NCI-H446 treated with DMSO at 0.1 percent for 48 hours (cell line): ENCODE measurements around the gene SGMS1.
"Not testable (repeated sequence)": the region's sequence is repeated elsewhere in the genome, so short reads cannot be mapped to it uniquely, and the experiment has no call there.

Source experiments
- DNase-seq: peaks from one replicate; lab custom pipeline; 2025; lab: John Stamatoyannopoulos, UW

Gene SGMS1

GRCh38 chr10:50536617-50537240 is 87.0 kb downstream of the SGMS1 start:
- DNase-seq, result no peak

GRCh38 chr10:50534748-50535376 is 88.9 kb downstream of the SGMS1 start:
- DNase-seq, result not testable (repeated sequence)

- no peak for DNase-seq
Observed at GRCh38 chr10:50533296-50533695, 90.5 kb downstream of the SGMS1 start.

GRCh38 chr10:50531388-50532077 is 92.2 kb downstream of the SGMS1 start:
- DNase-seq, result no peak

GRCh38 chr10:50529660-50530059 is 94.1 kb downstream of the SGMS1 start:
- no peak for DNase-seq

- no peak for DNase-seq
Observed at GRCh38 chr10:50528206-50528605, 95.5 kb downstream of the SGMS1 start.

- DNase-seq, result no peak
Observed at GRCh38 chr10:50527442-50528043, 96.2 kb downstream of the SGMS1 start.

GRCh38 chr10:50526185-50526584 is 97.6 kb downstream of the SGMS1 start:
- no peak for DNase-seq

GRCh38 chr10:50523357-50523756 is 100.4 kb downstream of the SGMS1 start:
- no peak for DNase-seq

GRCh38 chr10:50522908-50523307 is 100.8 kb downstream of the SGMS1 start:
- DNase-seq, result no peak

- no peak for DNase-seq
Observed at GRCh38 chr10:50520115-50520514, 103.6 kb downstream of the SGMS1 start.

GRCh38 chr10:50517626-50518025 is 106.1 kb downstream of the SGMS1 start:
- no peak for DNase-seq

- DNase-seq, result no peak
Observed at GRCh38 chr10:50516171-50516570, 107.6 kb downstream of the SGMS1 start.

GRCh38 chr10:50515420-50515819 is 108.3 kb downstream of the SGMS1 start:
- no peak for DNase-seq

- DNase-seq, result no peak
Observed at GRCh38 chr10:50514995-50515394, 108.8 kb downstream of the SGMS1 start.

- no peak for DNase-seq
Observed at GRCh38 chr10:50513956-50514355, 109.8 kb downstream of the SGMS1 start.

GRCh38 chr10:50512743-50513416 is 110.9 kb downstream of the SGMS1 start:
- DNase-seq, result no peak

GRCh38 chr10:50512214-50512595 is 111.6 kb downstream of the SGMS1 start:
- no peak for DNase-seq

- DNase-seq, result no peak
Observed at GRCh38 chr10:50511492-50512213, 112.1 kb downstream of the SGMS1 start.

- DNase-seq, result no peak
Observed at GRCh38 chr10:50510517-50511473, 113.0 kb downstream of the SGMS1 start.
